ENCODE measurements around the gene AKT3.

The AKT3 gene

GRCh38 chr1:243562473-243562872 is 287.6 kb downstream of the AKT3 start:
- no peak for DNase-seq (ENCODE audit: low read depth in 4 of 4, low spot score in 1 of 4)

DNA sequence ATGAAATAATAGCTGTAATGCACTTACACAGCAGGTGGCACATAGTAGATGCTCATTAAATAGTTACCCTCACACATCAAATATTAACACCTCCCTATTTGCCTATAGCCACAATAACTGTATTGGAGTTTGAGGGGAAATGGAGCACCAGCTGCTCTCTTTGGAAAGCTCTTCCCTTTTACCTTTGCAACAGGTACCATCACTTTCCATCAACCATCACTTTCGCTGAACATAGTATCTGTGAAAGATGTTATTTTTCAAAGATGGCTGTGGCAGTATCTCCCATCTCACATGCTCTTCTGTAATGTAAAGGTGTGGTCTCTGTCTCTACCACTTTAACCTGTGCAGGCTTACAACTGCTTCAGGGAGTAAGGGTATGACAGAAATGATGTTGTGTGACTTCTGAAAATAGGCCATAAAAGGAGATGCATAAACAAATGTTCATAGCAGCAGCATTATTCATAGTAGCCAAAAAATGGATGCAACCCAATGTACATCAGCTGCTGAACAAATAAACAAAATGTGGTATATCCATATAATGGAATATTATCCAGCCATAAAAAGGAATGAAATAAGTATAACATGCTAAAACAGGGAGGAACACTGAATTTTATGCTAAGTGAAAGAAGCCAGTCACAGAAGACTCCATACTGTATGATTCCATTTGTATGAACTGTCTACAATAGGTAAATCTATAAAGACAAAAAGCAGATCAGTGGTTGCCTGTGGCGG is 288.3 kb downstream of the AKT3 start:
- no peak for DNase-seq (ENCODE audit: low read depth in 4 of 4, low spot score in 1 of 4)

GRCh38 chr1:243559575-243560162 is 290.4 kb downstream of the AKT3 start:
- DNase-seq (ENCODE audit: low read depth in 4 of 4, low spot score in 1 of 4) = no peak

DNA sequence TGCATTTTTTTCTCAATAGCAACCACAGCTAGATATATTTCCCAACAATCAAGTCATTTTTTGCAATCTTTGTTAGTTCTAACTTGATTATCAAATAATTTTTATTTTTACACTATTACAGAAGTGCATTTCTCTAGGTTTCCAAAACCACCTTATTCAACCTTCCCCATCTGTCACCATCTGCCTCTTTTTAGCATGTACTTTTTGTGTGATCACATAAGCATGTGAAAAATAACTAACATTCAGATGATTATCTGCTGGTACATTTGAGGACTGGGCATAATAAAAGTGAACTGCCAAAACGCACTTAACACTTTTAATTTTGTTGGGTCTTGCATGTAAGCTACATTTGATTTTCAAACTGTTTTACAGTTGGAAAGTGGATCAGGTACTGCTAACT is 291.5 kb downstream of the AKT3 start:
- no peak for DNase-seq (ENCODE audit: low read depth in 4 of 4, low spot score in 1 of 4)

DNA sequence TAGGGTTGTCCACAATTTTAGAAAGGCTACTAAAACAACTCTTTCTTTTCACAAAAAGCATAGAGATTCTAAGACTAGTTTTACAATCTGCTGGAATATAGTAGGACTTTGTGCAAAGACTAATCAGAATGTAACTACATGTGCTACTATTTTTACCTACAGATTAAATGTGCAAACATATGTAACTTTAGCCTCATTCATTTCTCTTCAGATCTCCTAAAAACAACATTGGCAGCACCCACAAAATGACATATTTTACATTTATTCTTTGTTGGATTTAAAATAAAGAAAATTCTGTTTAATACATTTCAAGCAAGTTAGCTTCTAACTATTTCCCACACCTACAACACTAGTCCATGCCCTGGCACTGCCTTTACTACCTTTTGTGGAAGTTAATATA is 292.2 kb downstream of the AKT3 start:
- no peak for DNase-seq (ENCODE audit: low read depth in 4 of 4, low spot score in 1 of 4)

GRCh38 chr1:243554686-243555085 is 295.4 kb downstream of the AKT3 start:
- no peak for DNase-seq (ENCODE audit: low read depth in 4 of 4, low spot score in 1 of 4)

- no peak for DNase-seq (ENCODE audit: low read depth in 4 of 4, low spot score in 1 of 4)
These were observed 297.0 kb downstream of the AKT3 start for GRCh38 chr1:243553090-243553489.

DNA sequence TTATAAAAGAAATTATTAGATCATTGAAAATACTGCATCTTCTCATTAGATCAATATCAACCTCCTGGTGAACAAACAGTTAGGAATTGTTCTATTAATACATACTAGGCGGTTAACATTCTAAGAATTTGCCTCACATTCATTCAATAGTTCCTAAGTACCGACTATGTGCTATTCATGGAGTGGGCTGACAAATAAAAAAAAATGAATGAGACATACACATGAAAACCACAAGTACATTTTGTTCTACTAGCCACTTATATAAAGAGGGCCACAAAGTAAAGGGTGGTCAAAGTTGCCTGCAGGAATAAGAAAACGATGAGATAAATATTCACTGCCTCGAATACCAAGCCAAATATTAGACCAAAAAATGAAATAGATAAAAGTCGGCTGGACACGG is 299.8 kb downstream of the AKT3 start:
- DNase-seq (ENCODE audit: low read depth in 4 of 4, low spot score in 1 of 4) = no peak

GRCh38 chr1:243549791-243550190 is 300.3 kb downstream of the AKT3 start:
- DNase-seq (ENCODE audit: low read depth in 4 of 4, low spot score in 1 of 4) = no peak

DNA sequence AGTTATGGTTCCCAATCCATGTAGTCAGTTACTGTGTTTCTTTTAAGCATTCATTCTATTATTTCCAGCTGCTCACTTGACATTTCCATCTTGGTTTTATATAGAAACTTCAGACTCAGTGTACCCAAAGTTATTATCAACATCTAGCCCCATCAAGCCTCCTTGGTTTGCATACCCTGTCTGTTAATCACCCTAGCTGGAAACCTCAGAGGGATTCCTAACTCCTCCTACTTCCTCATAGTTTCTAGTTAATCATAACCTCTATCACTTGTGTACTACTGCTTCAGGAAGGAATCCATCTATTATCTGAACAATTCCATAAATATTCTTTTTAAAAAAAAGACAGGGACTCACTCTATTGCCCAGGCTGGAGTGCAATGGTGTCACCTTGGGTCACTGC is 300.9 kb downstream of the AKT3 start:
- no peak for DNase-seq (ENCODE audit: low read depth in 4 of 4, low spot score in 1 of 4)

- DNase-seq (ENCODE audit: low read depth in 4 of 4, low spot score in 1 of 4) = no peak
These were observed 301.5 kb downstream of the AKT3 start for GRCh38 chr1:243548516-243548915.

- DNase-seq (ENCODE audit: low read depth in 4 of 4, low spot score in 1 of 4) = no peak
These were observed 302.2 kb downstream of the AKT3 start for GRCh38 chr1:243547891-243548290.

- no peak for DNase-seq (ENCODE audit: low read depth in 4 of 4, low spot score in 1 of 4)
These were observed 303.6 kb downstream of the AKT3 start for GRCh38 chr1:243546457-243546856.

DNA sequence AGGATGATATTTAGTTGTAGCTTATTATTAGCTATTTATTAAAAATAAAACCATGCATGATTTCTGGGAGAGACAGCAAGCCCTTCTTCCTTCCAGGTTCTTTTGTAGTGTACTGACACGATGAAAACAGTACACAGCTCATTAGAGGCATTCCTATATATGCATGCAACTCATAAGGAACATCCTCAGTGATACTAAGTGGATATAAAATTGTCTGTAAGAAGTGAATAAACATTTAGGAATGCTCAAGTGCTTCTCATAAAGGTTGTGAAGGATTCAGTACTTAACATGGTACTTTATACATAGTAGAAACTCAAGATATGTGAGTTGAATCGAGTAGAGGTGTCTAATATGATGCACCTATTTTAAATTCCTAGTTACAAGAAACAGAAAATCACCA is 306.5 kb downstream of the AKT3 start:
- no peak for DNase-seq (ENCODE audit: low read depth in 4 of 4, low spot score in 1 of 4)

DNA sequence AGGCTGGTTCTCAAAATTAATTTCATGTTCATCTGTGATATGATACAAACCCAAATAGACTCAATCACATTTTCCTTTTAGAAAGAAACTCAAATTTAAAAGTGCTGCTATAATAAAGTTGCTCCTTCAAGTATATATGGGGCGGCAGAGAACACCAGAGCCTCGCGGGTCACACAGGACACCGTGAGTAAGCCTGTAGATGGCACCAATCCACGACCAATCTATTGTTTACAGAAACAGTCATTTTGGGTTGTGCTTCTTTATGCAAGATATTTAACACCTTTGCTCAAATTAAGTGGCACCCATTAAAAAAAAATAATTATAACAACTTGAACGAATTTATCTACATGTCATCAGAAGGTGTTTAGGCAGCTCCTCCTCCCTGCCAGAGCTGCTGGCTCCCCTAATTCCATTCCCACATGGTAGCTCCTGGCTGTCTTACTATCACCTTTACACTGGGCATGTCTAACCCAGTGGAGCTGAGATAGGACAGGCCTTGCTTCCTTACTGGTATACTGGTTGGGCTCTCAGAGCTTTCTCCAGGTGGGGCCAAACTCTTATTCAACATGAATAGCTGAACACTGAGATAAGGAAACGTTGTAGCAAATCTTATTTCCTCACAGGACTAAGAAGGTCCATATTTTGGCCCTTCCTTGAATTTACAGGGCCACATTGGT is 307.2 kb downstream of the AKT3 start:
- no peak for DNase-seq (ENCODE audit: low read depth in 4 of 4, low spot score in 1 of 4)

DNA sequence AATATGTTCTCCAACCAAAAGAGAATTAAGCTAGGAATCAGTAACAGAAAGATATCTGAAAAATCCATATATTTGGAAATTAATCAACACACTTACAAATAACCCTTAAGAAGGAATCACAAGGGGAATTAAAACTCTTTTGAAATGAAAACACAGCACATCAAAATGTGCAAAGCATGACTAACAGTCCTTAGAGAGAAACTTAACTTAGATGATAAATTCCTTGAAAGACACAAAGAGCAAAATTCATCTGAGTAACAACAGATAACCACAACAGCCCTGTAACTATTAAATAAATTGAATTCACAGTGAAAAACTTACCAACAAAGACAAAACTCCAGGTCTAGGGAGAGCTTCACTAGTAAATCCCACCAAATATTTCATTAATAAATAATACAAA is 310.4 kb downstream of the AKT3 start:
- DNase-seq (ENCODE audit: low read depth in 4 of 4, low spot score in 1 of 4) = no peak

- DNase-seq (ENCODE audit: low read depth in 4 of 4, low spot score in 1 of 4) = no peak
These were observed 315.0 kb downstream of the AKT3 start for GRCh38 chr1:243535014-243535413.

DNA sequence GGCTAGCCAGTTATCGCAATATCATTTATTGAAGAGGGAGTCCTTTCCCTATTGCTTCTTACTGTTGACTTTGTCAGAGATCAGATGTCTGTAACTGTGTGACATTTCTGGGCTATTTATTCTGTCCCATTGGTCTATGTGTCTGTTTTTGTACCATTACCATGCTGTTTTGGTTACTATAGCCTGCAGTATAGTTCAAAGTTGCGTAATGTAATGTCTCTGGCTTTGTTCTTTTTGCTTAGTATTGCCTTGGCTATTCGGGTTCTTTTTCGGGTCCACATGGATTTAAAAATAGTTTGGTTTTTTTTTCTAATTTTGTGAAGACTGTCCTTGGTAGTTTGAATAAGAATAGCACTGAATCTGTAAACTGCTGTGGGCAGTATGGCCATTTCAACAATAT is 320.5 kb downstream of the AKT3 start:
- no peak for DNase-seq (ENCODE audit: low read depth in 4 of 4, low spot score in 1 of 4)

DNA sequence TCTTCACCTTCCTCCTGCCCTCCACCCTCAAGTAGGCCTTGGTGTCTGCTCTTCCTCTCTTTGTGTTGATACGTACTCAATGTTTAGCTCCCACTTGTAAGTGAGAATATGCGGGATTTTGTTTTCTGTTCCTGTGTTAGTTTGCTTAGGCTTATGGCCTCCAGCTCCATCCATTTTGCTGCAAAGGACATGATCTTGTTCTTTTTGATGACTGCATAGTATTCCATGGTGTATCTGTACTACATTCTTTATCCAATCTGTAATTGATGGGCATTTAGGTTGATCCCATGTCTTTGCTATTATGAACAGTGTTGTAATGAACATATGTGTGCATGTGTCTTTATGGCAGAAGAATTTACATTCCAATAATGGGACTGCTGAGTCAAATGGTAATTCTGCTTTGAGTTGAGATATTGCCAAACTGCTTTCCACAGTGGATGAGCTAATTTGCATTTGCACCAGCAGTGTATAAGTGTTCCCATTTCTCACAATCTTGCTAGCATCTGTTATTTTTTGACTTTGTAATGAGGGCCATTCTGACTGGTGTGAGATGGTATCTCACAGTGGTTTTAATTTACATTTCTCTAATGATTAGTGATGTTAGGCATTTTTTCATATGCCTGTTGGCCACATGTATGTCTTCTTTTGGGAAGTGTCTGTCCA is 321.5 kb downstream of the AKT3 start:
- DNase-seq (ENCODE audit: low read depth in 4 of 4, low spot score in 1 of 4) = no peak

DNA sequence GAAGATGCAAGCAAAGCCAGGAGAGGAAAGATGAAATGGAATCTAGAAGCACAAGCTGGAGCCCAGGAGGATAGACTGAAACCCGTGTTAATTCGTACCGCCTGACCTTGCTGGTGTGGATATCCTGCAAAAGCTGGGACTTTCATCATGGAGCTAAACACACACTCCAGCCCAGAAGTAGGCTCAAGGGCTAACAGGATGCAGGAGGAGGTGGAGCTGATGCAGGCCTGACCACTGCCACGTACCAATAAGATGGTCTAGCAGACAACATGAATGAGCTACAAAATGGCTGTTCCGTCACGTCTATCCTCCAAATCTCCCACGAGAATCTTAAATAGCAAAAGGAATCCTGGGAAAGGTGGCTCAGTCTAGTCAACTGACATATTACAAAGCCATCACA is 323.9 kb downstream of the AKT3 start:
- no peak for DNase-seq (ENCODE audit: low read depth in 4 of 4, low spot score in 1 of 4)

DNA sequence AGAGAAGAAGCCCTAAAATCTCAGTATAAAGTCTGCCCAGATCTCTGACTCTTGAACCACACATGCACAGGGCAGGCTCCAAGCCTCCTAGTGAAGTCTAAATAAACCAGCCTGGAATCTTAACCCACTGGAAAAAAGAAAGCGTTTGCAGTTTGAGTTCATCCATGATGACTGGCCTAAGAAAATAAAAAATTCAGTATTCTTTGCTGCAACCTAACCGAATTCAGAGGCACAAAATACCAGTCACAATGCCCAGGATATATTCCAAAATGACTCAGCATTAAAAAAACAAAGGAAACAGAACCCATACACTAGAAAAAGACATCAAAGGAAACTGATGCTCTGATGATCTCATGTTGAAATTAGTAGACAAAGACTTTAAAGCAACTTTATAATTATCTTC is 325.0 kb downstream of the AKT3 start:
- no peak for DNase-seq (ENCODE audit: low read depth in 4 of 4, low spot score in 1 of 4)

GRCh38 chr1:243523766-243524165 is 326.3 kb downstream of the AKT3 start:
- DNase-seq (ENCODE audit: low read depth in 4 of 4, low spot score in 1 of 4) = no peak

Data from stimulated activated CD4-positive, alpha-beta T cell treated with anti-CD3 and anti-CD28 coated beads, Interleukin-1b, Interleukin-23, amount 100 ng/mL, for 24 hours (primary cell).